Neuronal stem cell (in vitro differentiated cells): ENCODE data around the gene SSBP4.

Experiments
- DNase-seq: peaks from one replicate; pipeline ENCODE4 v3.0.0-alpha.2; 2013; ENCODE audit warnings: low spot score
- H2AFZ ChIP-seq: one replicate; pipeline ENCODE4 v1.6.1; 2013; ENCODE audit warnings: mild to moderate bottlenecking, low read length, inconsistent platforms
- H2AK5ac ChIP-seq: 2 replicates; pipeline ENCODE4 v1.6.1; 2013; ENCODE audit warnings: low read depth, mild to moderate bottlenecking, inconsistent platforms, low read length, moderate library complexity, mixed read lengths
- H2BK120ac ChIP-seq: 2 replicates; pipeline ENCODE4 v1.6.1; 2013; ENCODE audit warnings: low read depth, mild to moderate bottlenecking, inconsistent platforms, low read length, moderate library complexity, mixed read lengths
- H2BK12ac ChIP-seq: one replicate; pipeline ENCODE4 v1.6.1; 2013; ENCODE audit warnings: low read length, inconsistent platforms
- H2BK15ac ChIP-seq: 2 replicates; pipeline ENCODE4 v1.6.1; 2013; ENCODE audit warnings: mild to moderate bottlenecking, low read length, inconsistent platforms, mixed read lengths
- H2BK5ac ChIP-seq: one replicate; pipeline ENCODE4 v1.6.1; 2013; ENCODE audit warnings: inconsistent platforms, mild to moderate bottlenecking, low read length, moderate library complexity
- H3K14ac ChIP-seq: one replicate; pipeline ENCODE4 v1.6.1; 2013; ENCODE audit warnings: low read length, inconsistent platforms
- H3K18ac ChIP-seq: 2 replicates; pipeline ENCODE4 v1.6.1; 2013; ENCODE audit warnings: low read length, inconsistent platforms
- H3K23ac ChIP-seq: 2 replicates; pipeline ENCODE4 v1.6.1; 2013; ENCODE audit warnings: low read depth, mild to moderate bottlenecking, mixed read lengths, low read length, inconsistent platforms; ENCODE audit not compliant: poor library complexity
- H3K27ac ChIP-seq: replicated peaks from 3 replicates; pipeline ENCODE4 v1.5.1; 2013; ENCODE audit warnings: low read length, inconsistent platforms
- H3K27me3 ChIP-seq, 3 experiments: 2 replicates each; pipeline ENCODE4 v1.6.1; 2013; ENCODE audit warnings: low read length in 3 of 3, mild to moderate bottlenecking in 2 of 3, inconsistent platforms in 1 of 3, low read depth in 1 of 3, mixed read lengths in 1 of 3, moderate library complexity in 1 of 3; ENCODE audit not compliant: control insufficient read depth in 3 of 3, insufficient read depth in 3 of 3
- H3K36me3 ChIP-seq, 2 donors: replicated peaks in 1 of 2; 2 replicates each; pipeline ENCODE4 v1.6.1; 2013; ENCODE audit warnings: low read length in 2 of 2; ENCODE audit not compliant: control insufficient read depth in 2 of 2, insufficient read depth in 2 of 2
- H3K4ac ChIP-seq: 2 replicates; pipeline ENCODE4 v1.6.1; 2013; ENCODE audit warnings: inconsistent platforms, mild to moderate bottlenecking, low read length, moderate library complexity
- H3K4me1 ChIP-seq, 2 donors: 1 replicate in 1 of 2; 2 replicates in 1 of 2; pipeline ENCODE4 v1.6.1; 2013; ENCODE audit warnings: low read length in 2 of 2, low read depth in 1 of 2; ENCODE audit not compliant: control insufficient read depth in 2 of 2, insufficient read depth in 1 of 2
- H3K4me2 ChIP-seq: one replicate; pipeline ENCODE4 v1.6.1; 2013; ENCODE audit warnings: mild to moderate bottlenecking, low read length, inconsistent platforms; ENCODE audit not compliant: insufficient read depth, poor library complexity, severe bottlenecking
- H3K4me3 ChIP-seq, 2 donors: 2 replicates each; pipeline ENCODE4 v1.5.1; 2013; ENCODE audit warnings: low read length in 2 of 2, mild to moderate bottlenecking in 2 of 2, inconsistent platforms in 1 of 2, moderate library complexity in 1 of 2
- H3K79me1 ChIP-seq: one replicate; pipeline ENCODE4 v1.6.1; 2013; ENCODE audit warnings: low read depth, mild to moderate bottlenecking, inconsistent platforms, low read length, moderate library complexity
- H3K9ac ChIP-seq: one replicate; pipeline ENCODE4 v1.6.1; 2013; ENCODE audit warnings: mild to moderate bottlenecking, low read depth, low read length, inconsistent platforms; ENCODE audit not compliant: poor library complexity
- H3K9me3 ChIP-seq, 2 donors: replicated peaks in 1 of 2; 2 replicates each; pipeline versions ENCODE3 to v1.6.1; 2013; ENCODE audit warnings: low read length in 2 of 2, mild to moderate bottlenecking in 2 of 2, inconsistent platforms in 1 of 2, low read depth in 1 of 2, mixed read lengths in 1 of 2, moderate library complexity in 1 of 2; ENCODE audit not compliant: control insufficient read depth in 2 of 2, insufficient read depth in 1 of 2
- H4K8ac ChIP-seq: one replicate; pipeline ENCODE4 v1.6.1; 2013; ENCODE audit warnings: low read depth, mild to moderate bottlenecking, inconsistent platforms, low read length, moderate library complexity
- H4K91ac ChIP-seq: one replicate; pipeline ENCODE4 v1.6.1; 2013; ENCODE audit warnings: low read length, low read depth, mild to moderate bottlenecking, inconsistent platforms; ENCODE audit not compliant: poor library complexity
- WGBS, 2 donors: extraction: QIAGEN DNeasy Blood & Tissue Kit; methylation state at CpG; one replicate each; pipeline ENCODE4 v1.1.7; 2013; ENCODE audit warnings: missing lambda C conversion rate in 2 of 2, mixed read lengths in 1 of 2; ENCODE audit not compliant: insufficient read length in 2 of 2, insufficient replicate concordance in 1 of 2; ENCODE audit errors: extremely low coverage in 2 of 2; 5-methylcytosine and 5-hydroxymethylcytosine counted together

Gene SSBP4

GRCh38 chr19:18438331-18439024, 19.3 kb downstream of the SSBP4 start:
- H2BK12ac ChIP-seq, result peak overlapping the region; percentile 91
- peak overlapping the region; percentile 5 for H3K14ac ChIP-seq
- peak overlapping the region; percentile 100 for H2BK15ac ChIP-seq
- H3K27me3 ChIP-seq, result no peaks in the 10 kb centered on the region
- peak overlapping the region; percentile 91 for H3K27ac ChIP-seq
- H4K91ac ChIP-seq, result peak overlapping the region; percentile 81
- H4K8ac ChIP-seq, result no peak overlapping the region
- peak overlapping the region; percentile 93 for H3K23ac ChIP-seq
- H2AFZ ChIP-seq, result peak overlapping the region; percentile 87
- no peak for DNase-seq
- H2BK120ac ChIP-seq, result peak overlapping the region; percentile 81
- H3K36me3 ChIP-seq, result peaks cover 19 to 30% of the 10 kb centered on the region in 2 donors
- H2BK5ac ChIP-seq, result peak overlapping the region; percentile 100
- peak overlapping the region; percentile 100 for H3K18ac ChIP-seq
- H3K4me3 ChIP-seq, result peak overlapping the region; percentile 75 to 99
- WGBS, 2 donors, result no CpG with 5 or more reads among the region's 24 CpGs
- peaks cover 14% of the 10 kb centered on the region for H3K79me1 ChIP-seq
- peak overlapping the region; percentile 98 for H2AK5ac ChIP-seq
- H3K9me3 ChIP-seq, result peaks cover 0 to 4% of the 10 kb centered on the region in 2 donors
- H3K4ac ChIP-seq, result peak overlapping the region; percentile 81
- H3K4me2 ChIP-seq, result peak overlapping the region; percentile 58
- peaks cover 34 to 46% of the 10 kb centered on the region in 2 donors for H3K4me1 ChIP-seq
- peak overlapping the region; percentile 95 for H3K9ac ChIP-seq

GRCh38 chr19:18439025-18439909, 20.1 kb downstream of the SSBP4 start:
- H3K36me3 ChIP-seq, result peaks cover 19 to 27% of the 10 kb centered on the region in 2 donors
- H4K91ac ChIP-seq, result peak overlapping the region; percentile 81
- H3K4me3 ChIP-seq, result peak overlapping the region in 1 of 2 donors; percentile 99
- H3K79me1 ChIP-seq, result peaks cover 14% of the 10 kb centered on the region
- peak overlapping the region; percentile 100 for H2BK15ac ChIP-seq
- no peak overlapping the region for H4K8ac ChIP-seq
- H2AFZ ChIP-seq, result peak overlapping the region; percentile 87
- H2BK5ac ChIP-seq, result peak overlapping the region; percentile 100
- DNase-seq, result no peak
- peak overlapping the region; percentile 68 for H3K9ac ChIP-seq
- H3K9me3 ChIP-seq, result peaks cover 0 to 4% of the 10 kb centered on the region in 2 donors
- H3K27ac ChIP-seq, result peak overlapping the region; percentile 91
- peak overlapping the region; percentile 100 for H3K18ac ChIP-seq
- H3K23ac ChIP-seq, result peak overlapping the region; percentile 18
- no peak overlapping the region for H3K4ac ChIP-seq
- peak overlapping the region; percentile 78 for H2BK12ac ChIP-seq
- H3K27me3 ChIP-seq, result no peaks in the 10 kb centered on the region
- peaks cover 32 to 43% of the 10 kb centered on the region in 2 donors for H3K4me1 ChIP-seq
- H3K14ac ChIP-seq, result no peak overlapping the region
- peak overlapping the region; percentile 81 for H2BK120ac ChIP-seq
- H2AK5ac ChIP-seq, result peak overlapping the region; percentile 98
- no CpG with 5 or more reads among the region's 13 CpGs for WGBS, 2 donors
- peak overlapping the region; percentile 28 for H3K4me2 ChIP-seq

GRCh38 chr19:18439910-18440237, 20.7 kb downstream of the SSBP4 start:
- Histone ChIP-seq H4K91ac (no peak overlapping the region), H3K27ac (peak overlapping the region; percentile 91), H3K4ac (no peak overlapping the region), H3K18ac (peak overlapping the region; percentile 87), H3K14ac (no peak overlapping the region), H3K23ac (no peak overlapping the region), H2BK120ac (peak overlapping the region; percentile 29), H2BK5ac (peak overlapping the region; percentile 76), H3K27me3 (no peaks in the 10 kb centered on the region), H3K79me1 (peaks cover 14% of the 10 kb centered on the region), H4K8ac (no peak overlapping the region), H3K4me3 (no peak overlapping the region), H3K9ac (no peak overlapping the region), H3K9me3 (peaks cover 0 to 4% of the 10 kb centered on the region in 2 donors), H2AK5ac (peak overlapping the region; percentile 96), H3K4me1 (peaks cover 30 to 40% of the 10 kb centered on the region in 2 donors), H2BK15ac (peak overlapping the region; percentile 95), H2AFZ (no peak overlapping the region), H3K36me3 (peaks cover 16 to 27% of the 10 kb centered on the region in 2 donors), H3K4me2 (no peak overlapping the region), H2BK12ac (peak overlapping the region; percentile 28)
- WGBS, 2 donors, result no CpG with 5 or more reads among the region's 9 CpGs
- no peak for DNase-seq
